K562 (cell line): ENCODE results near the gene SERPINI2. TPM values are rescaled to one million over a fixed set of nuclear protein-coding genes. Genes with fewer than 3 reads are reported as not detected.

Experiments
- ATAC-seq: fragments of 200-7000 bp; cut with Tn5 transposase; 3 replicates; pipeline ENCODE4 v1.9.1; 2020; ENCODE audit warnings: moderate library complexity
- BruUV-seq: library from RNA; stranded (reverse); fragments of 400-500 nt; replicated peaks from 2 replicates; lab custom pipeline; 2021; lab: Mats Ljungman, UMichigan
- CTCF ChIA-PET: fragments of 300-600 bp; formaldehyde crosslinking; extraction: SDS; loops from one replicate; lab custom pipeline; 2021; ENCODE audit warnings: low intra/inter-chr PET ratio; lab: Yijun Ruan, JAX
- POLR2A ChIA-PET: fragments of 300-600, 350-650 bp; sonication (Branson Sonifier 250); formaldehyde crosslinking; extraction: SDS; loops from one replicate; lab custom pipeline; 2021; ENCODE audit warnings: antibody characterized with exemption, inconsistent platforms; lab: Yijun Ruan, JAX
- DNase-seq, 4 experiments: peaks; one replicate each; pipeline versions ENCODE4 v3.0.0 to v3.0.0-alpha.2; 2011 to 2018; ENCODE audit warnings: low spot score in 3 of 4, mixed read lengths in 3 of 4; ENCODE audit errors: extremely low read depth in 1 of 4
- FAIRE-seq: peaks from 2 replicates; lab custom pipeline; 2011; peaks lifted over from hg19 to GRCh38; lab: Jason Lieb, UNC
- H2AFZ ChIP-seq: 2 replicates; pipeline ENCODE4 v1.6.0; 2011; ENCODE audit warnings: low read depth, low read length, control low read depth, inconsistent platforms
- H3K27ac ChIP-seq: fragments of 200-600 bp; 3 replicates; pipeline ENCODE4 v1.8.0; 2011; ENCODE audit warnings: low read depth, mild to moderate bottlenecking, control low read depth, inconsistent platforms, low read length, moderate library complexity, mixed read lengths; ENCODE audit errors: extremely low read depth
- H3K27me3 ChIP-seq, 2 experiments: fragments of 300-600 bp in 1 of 2; 2 replicates in 1 of 2; 3 replicates in 1 of 2; pipeline versions ENCODE4 v1.6.0 to v1.8.0; 2011; ENCODE audit warnings: inconsistent platforms in 2 of 2, low read length in 2 of 2, mild to moderate bottlenecking in 1 of 2, mixed read lengths in 1 of 2, moderate library complexity in 1 of 2; ENCODE audit not compliant: control insufficient read depth in 2 of 2, insufficient read depth in 2 of 2
- H3K36me3 ChIP-seq: fragments of 300-600 bp; 3 replicates; pipeline ENCODE4 v1.8.0; 2011; ENCODE audit warnings: mild to moderate bottlenecking, low read length, inconsistent platforms; ENCODE audit not compliant: control insufficient read depth, insufficient read depth
- H3K4me1 ChIP-seq, 2 experiments: fragments of 200-600 bp in 1 of 2; replicated peaks in 1 of 2; 2 replicates in 1 of 2; 3 replicates in 1 of 2; pipeline versions ENCODE4 v1.5.1 to v1.8.0; 2011; ENCODE audit warnings: inconsistent platforms in 2 of 2, low read length in 2 of 2, mild to moderate bottlenecking in 1 of 2, mixed read lengths in 1 of 2, moderate library complexity in 1 of 2; ENCODE audit not compliant: control insufficient read depth in 2 of 2, insufficient read depth in 2 of 2
- H3K4me2 ChIP-seq: 2 replicates; pipeline ENCODE4 v1.6.1; 2011; ENCODE audit warnings: low read length, control low read depth, inconsistent platforms, mixed read lengths; ENCODE audit not compliant: insufficient read depth
- H3K4me3 ChIP-seq: fragments of 200-600 bp; sonication (generic), shearing (Covaris generic); 2 replicates; pipeline ENCODE4 v1.5.1; 2016; ENCODE audit warnings: control low read depth, inconsistent platforms
- H3K79me2 ChIP-seq: fragments of 200-600 bp; 3 replicates; pipeline ENCODE4 v1.8.0; 2011; ENCODE audit warnings: low read length, inconsistent platforms; ENCODE audit not compliant: control insufficient read depth, insufficient read depth
- H3K9ac ChIP-seq, 2 experiments: 2 replicates each; pipeline versions ENCODE4 v1.6.0 to v1.6.1; 2011; ENCODE audit warnings: low read depth in 2 of 2, low read length in 2 of 2, control low read depth in 1 of 2, inconsistent platforms in 1 of 2, mild to moderate bottlenecking in 1 of 2, mixed read lengths in 1 of 2; ENCODE audit not compliant: insufficient read depth in 1 of 2
- H3K9me1 ChIP-seq: one replicate; pipeline ENCODE4 v1.6.0; 2011; ENCODE audit warnings: inconsistent platforms, mild to moderate bottlenecking, low read length, moderate library complexity; ENCODE audit not compliant: control insufficient read depth, insufficient read depth
- H3K9me3 ChIP-seq: replicated peaks from 2 replicates; pipeline ENCODE4 v1.5.1; 2011; ENCODE audit warnings: low read depth, low read length, inconsistent platforms; ENCODE audit not compliant: control insufficient read depth, insufficient read depth
- H4K20me1 ChIP-seq: replicated peaks from 2 replicates; pipeline ENCODE4 v1.6.1; 2011; ENCODE audit warnings: low read length, inconsistent platforms, mixed read lengths; ENCODE audit not compliant: control insufficient read depth, insufficient read depth
- DIDO1 ChIP-seq: fragments of 450-650 bp; IDR thresholded peaks from 2 replicates; pipeline ENCODE4 v1.6.1; 2016; ENCODE audit warnings: low read depth, missing biosample characterization, missing genetic modification characterization
- HSF4 ChIP-seq: fragments of 250-450 bp; sonication (Bioruptor Pico); IDR thresholded peaks from 2 replicates; pipeline ENCODE4 v2.1.2; 2022; ENCODE audit warnings: mild to moderate bottlenecking, moderate library complexity, borderline replicate concordance
- MBD1 ChIP-seq: fragments of 250-450 bp; sonication (Bioruptor Pico); IDR thresholded peaks from 2 replicates; pipeline ENCODE4 v1.8.0; 2022; ENCODE audit warnings: inconsistent platforms
- MEIS2 ChIP-seq: fragments of 450-650 bp; IDR thresholded peaks from 2 replicates; pipeline ENCODE4 v1.6.1; 2014; ENCODE audit warnings: mild to moderate bottlenecking; ENCODE audit not compliant: partially characterized antibody
- PKNOX1 ChIP-seq: fragments of 450-650 bp; IDR thresholded peaks from 2 replicates; pipeline ENCODE4 v1.6.1; 2016
- PML ChIP-seq: IDR thresholded peaks from 2 replicates; pipeline ENCODE4 v1.6.1; 2012; ENCODE audit warnings: low read length, inconsistent platforms
- RUNX1 ChIP-seq: sonication (generic); IDR thresholded peaks from 2 replicates; pipeline ENCODE4 v1.6.1; 2016; ENCODE audit warnings: antibody characterized with exemption, low read depth
- TRIM24 ChIP-seq, 2 experiments: fragments of 450-650 bp; IDR thresholded peaks; 2 replicates each; pipeline ENCODE4 v1.6.1; 2016
- ZNF212 ChIP-seq: fragments of 450-650 bp; formaldehyde crosslinking; IDR thresholded peaks from 2 replicates; pipeline ENCODE4 v1.4.0; 2020; ENCODE audit warnings: mild to moderate bottlenecking
- ZNF224 ChIP-seq: sonication (generic); formaldehyde crosslinking; IDR thresholded peaks from 2 replicates; pipeline ENCODE4 v1.8.0; 2022; ENCODE audit warnings: mild to moderate bottlenecking, missing genetic modification reagents
- ZNF398 ChIP-seq: fragments of 250-450 bp; sonication (Bioruptor Pico); IDR thresholded peaks from 2 replicates; pipeline ENCODE4 v1.8.0; 2021; ENCODE audit warnings: moderate library complexity, mild to moderate bottlenecking, inconsistent platforms
- ZNF436 ChIP-seq: fragments of 250-450, 450-650 bp; sonication (Bioruptor Pico); formaldehyde crosslinking; IDR thresholded peaks from 2 replicates; pipeline ENCODE4 v1.7.0; 2020; ENCODE audit warnings: mild to moderate bottlenecking
- ZNF707 ChIP-seq: fragments of 250-450 bp; sonication (Bioruptor Pico); conservative IDR thresholded peaks from 2 replicates; pipeline ENCODE4 v1.8.0; 2022; ENCODE audit warnings: inconsistent platforms, mild to moderate bottlenecking, moderate library complexity
- ZNF778 ChIP-seq: fragments of 450-650 bp; formaldehyde crosslinking; IDR thresholded peaks from 2 replicates; pipeline ENCODE4 v1.4.0; 2020; ENCODE audit warnings: mild to moderate bottlenecking, moderate library complexity
- WGBS: fragments of 100-300 bp; shearing (Covaris generic); methylation state at CpG from one replicate; pipeline ENCODE4 v1.1.6; 2016; ENCODE audit warnings: low coverage, mixed read lengths; ENCODE audit not compliant: insufficient coverage; ENCODE audit errors: missing lambda C conversion rate; 5-methylcytosine and 5-hydroxymethylcytosine counted together
- in situ Hi-C: fragments of 300-500 bp; cut with MboI; formaldehyde crosslinking; loops from 4 replicates; pipeline ENCODE4 v1.15.0; 2018; ENCODE audit warnings: inconsistent platforms, mixed read lengths
- intact Hi-C: fragments of 100-400 bp; cut with micrococcal nuclease; formaldehyde crosslinking; loops from 2 replicates; pipeline ENCODE4 v1.14.2; 2022
- polyA plus RNA-seq, 8 experiments: library from polyadenylated mRNA; depleted of rRNA in 4 of 8; stranded (reverse) in 5 of 8; unstranded in 3 of 8; fragments of >200 nt; fragmentation: Nextera tagmentation in 2 of 8; fragmentation: Illumina TruSeq in 1 of 8; extraction: Ambion mirVana in 2 of 8; extraction: Trizol in 1 of 8; gene quantifications; 2 replicates each; pipeline versions ENCODE4 v1.2.1 to v1.2.3, GENCODE V29; 2011 to 2014; ENCODE audit warnings: inconsistent platforms in 1 of 8, missing spikeins in 1 of 8
- total RNA-seq, 7 experiments: library from RNA; depleted of rRNA in 6 of 7; stranded (reverse); fragments of >200 nt in 6 of 7; fragmentation: Illumina TruSeq in 2 of 7; extraction: Trizol in 2 of 7; gene quantifications; 2 replicates each; pipeline versions ENCODE4 v1.2.1 to v1.2.3, GENCODE V29; 2011 to 2021; ENCODE audit warnings: low replicate concordance in 1 of 7

Gene SERPINI2
- total and polyA plus RNA-seq, 9 of the 15 experiments (the other 6 are each of a cell fraction or from before 2014, with no cell fraction given): not detected

- in situ Hi-C loops (no loop called here), intact Hi-C loops (no loop called here)
- Histone ChIP-seq H3K4me1 (no peaks in the 10 kb centered on the region), H3K9me3 (0 out of 2 replicates have a peak, but pooled peaks cover 2% of the 10 kb centered on the region), H2AFZ (no peak overlapping the region), H3K9me1 (no peaks in the 10 kb centered on the region), H3K36me3 (no peaks in the 10 kb centered on the region), H3K4me2 (no peak overlapping the region), H3K4me3 (no peak overlapping the region), H3K79me2 (no peaks in the 10 kb centered on the region), H3K27me3 (no peaks in the 10 kb centered on the region), H3K27ac (no peak overlapping the region), H3K9ac (no peak overlapping the region), H4K20me1 (no peaks in the 10 kb centered on the region)
- DNase-seq (no peak), ATAC-seq (no peak), FAIRE-seq (no peak)
- ChIA-PET CTCF (no interaction called here), POLR2A (no interaction called here)
- TF ChIP-seq TRIM24 (IDR thresholded peaks at IDR 0.05) (no peak), PML (no peak), MEIS2 (no peak), MBD1 (CRISPR knock-in tag) (no peak), ZNF707 (no peak), ZNF778 (no peak), PKNOX1 (no peak), ZNF224 (CRISPR knock-in tag) (no peak), RUNX1 (no peak), HSF4 (no peak), ZNF398 (CRISPR knock-in tag) (no peak), ZNF436 (CRISPR knock-in tag) (no peak), DIDO1 (tag) (no peak), ZNF212 (no peak)
- no TSS peak for BruUV-seq
- WGBS: 0% methylated on average over 2 of the region's 2 CpGs
Observed at GRCh38 chr3:167480748-167481147, 6.9 kb upstream of the SERPINI2 start.
